ENCODE data around the gene MED9.

- TF ChIP-seq CTCF (IDR thresholded peaks at IDR 0.05; ENCODE audit: low read depth, low read length, missing input control) (no peak), ZBTB33 (IDR thresholded peaks at IDR 0.05) (no peak), REST (IDR thresholded peaks at IDR 0.05) (no peak), MAX (IDR thresholded peaks at IDR 0.05) (no peak), NR2F2 (IDR thresholded peaks at IDR 0.05) (no peak), TAF1 (conservative IDR thresholded peaks at IDR 0.05) (no peak), EGR1 (IDR thresholded peaks at IDR 0.05; ENCODE audit: low read depth in 2 of 2) (no peak)
Measured at GRCh38 chr17:17455173-17455572, 21.6 kb upstream of the MED9 start.

Measured in liver (tissue), 3 donors.